Neutrophil (primary cell): Measurements from ENCODE around the gene RPS6KA2.

ENCODE experiments used
- H3K27ac ChIP-seq: fragments of 200-600 bp; sonication (generic); 2 replicates; pipeline ENCODE4 v1.5.1; 2016; ENCODE audit warnings: mild to moderate bottlenecking, moderate library complexity
- H3K27me3 ChIP-seq: fragments of 200-600 bp; sonication (generic); 2 replicates; pipeline ENCODE4 v1.6.0; 2016; ENCODE audit warnings: mild to moderate bottlenecking
- H3K36me3 ChIP-seq: fragments of 200-600 bp; sonication (generic); 2 replicates; pipeline ENCODE4 v1.5.1; 2017
- H3K4me1 ChIP-seq, 2 experiments: fragments of 200-600 bp in 1 of 2; sonication (generic) in 1 of 2; 1 replicate in 1 of 2; 2 replicates in 1 of 2; pipeline versions ENCODE4 v1.5.1 to v1.6.1; 2013 to 2016; ENCODE audit warnings: low read depth in 1 of 2, low read length in 1 of 2, mild to moderate bottlenecking in 1 of 2, moderate library complexity in 1 of 2; ENCODE audit not compliant: control insufficient read depth in 1 of 2, insufficient read depth in 1 of 2
- H3K4me3 ChIP-seq, 2 experiments: fragments of 200-600 bp in 1 of 2; sonication (generic) in 1 of 2; 1 replicate in 1 of 2; 2 replicates in 1 of 2; pipeline ENCODE4 v1.5.1; 2013 to 2016; ENCODE audit warnings: low read depth in 1 of 2, low read length in 1 of 2, mild to moderate bottlenecking in 1 of 2, moderate library complexity in 1 of 2
- H3K9me3 ChIP-seq: fragments of 200-600 bp; sonication (generic); 2 replicates; pipeline ENCODE4 v1.5.1; 2016
- CTCF ChIP-seq: fragments of 200-600 bp; sonication (generic); IDR thresholded peaks from 2 replicates; pipeline ENCODE4 v1.5.1; 2016; ENCODE audit warnings: antibody characterized with exemption

Gene RPS6KA2

GRCh38 chr6:166552600-166552999 is 74.5 kb downstream of the RPS6KA2 start:
- no peak overlapping the region for H3K27ac ChIP-seq

DNA sequence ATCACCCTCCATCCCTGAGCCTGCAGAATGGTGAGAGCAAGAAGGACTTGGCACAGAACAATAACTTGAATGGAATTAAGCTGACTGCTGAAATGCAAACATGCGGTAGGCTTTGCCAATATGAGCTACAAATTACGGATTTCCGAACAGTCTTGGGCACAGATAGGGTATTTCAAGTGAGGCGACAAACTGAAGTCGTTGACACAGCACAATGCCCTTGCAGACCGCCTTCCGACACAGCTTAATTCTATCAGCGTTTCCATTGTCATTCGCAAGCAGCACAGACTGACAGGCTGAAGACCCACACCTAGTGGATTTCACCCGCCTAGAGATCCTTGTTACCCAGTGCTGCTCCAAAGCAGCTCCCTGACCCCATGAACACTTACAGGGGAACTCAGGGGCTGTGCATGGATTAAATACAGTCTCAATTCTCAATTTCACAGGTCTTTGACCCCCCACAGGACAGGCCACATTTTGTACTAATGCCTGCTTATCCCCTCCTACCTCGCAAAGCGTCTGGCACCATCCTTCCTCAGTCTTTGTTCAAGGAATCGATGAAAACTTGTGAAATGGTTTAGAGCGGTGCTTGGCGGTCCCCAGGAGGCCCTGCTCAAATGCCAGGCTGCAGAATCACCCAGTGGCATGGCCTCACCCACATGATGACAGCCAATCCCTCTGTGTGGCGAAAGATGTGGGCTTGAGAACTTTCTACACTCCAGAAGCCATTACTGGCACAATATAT is 75.1 kb downstream of the RPS6KA2 start:
- H3K27ac ChIP-seq = no peak overlapping the region
- H3K36me3 ChIP-seq = no peaks in the 10 kb centered on the region
- no peak overlapping the region for H3K4me3 ChIP-seq
- no peaks in the 10 kb centered on the region for H3K9me3 ChIP-seq
- H3K4me1 ChIP-seq = peaks cover 0 to 3% of the 10 kb centered on the region in 2 experiments
- TF ChIP-seq CTCF = no peak
- no peaks in the 10 kb centered on the region for H3K27me3 ChIP-seq

More at GRCh38 chr6:166552600-166552999, 74.5 kb downstream of the RPS6KA2 start:
- Histone ChIP-seq H3K4me3 (no peak overlapping the region), H3K9me3 (no peaks in the 10 kb centered on the region), H3K4me1 (peaks cover 0 to 8% of the 10 kb centered on the region in 2 experiments), H3K36me3 (no peaks in the 10 kb centered on the region), H3K27me3 (no peaks in the 10 kb centered on the region)
- TF ChIP-seq CTCF = no peak

GRCh38 chr6:166546653-166547052 is 80.4 kb downstream of the RPS6KA2 start:
- Histone ChIP-seq H3K36me3 (peaks cover 9% of the 10 kb centered on the region), H3K4me1 (no peaks in the 10 kb centered on the region), H3K9me3 (no peaks in the 10 kb centered on the region), H3K27me3 (no peaks in the 10 kb centered on the region), H3K27ac (no peak overlapping the region), H3K4me3 (no peak overlapping the region)
- no peak for TF ChIP-seq CTCF

GRCh38 chr6:166545156-166546034 is 81.7 kb downstream of the RPS6KA2 start:
- H3K4me1 ChIP-seq = no peaks in the 10 kb centered on the region
- no peak overlapping the region for H3K27ac ChIP-seq
- TF ChIP-seq CTCF = no peak
- no peaks in the 10 kb centered on the region for H3K9me3 ChIP-seq
- H3K27me3 ChIP-seq = no peaks in the 10 kb centered on the region
- H3K4me3 ChIP-seq = no peak overlapping the region
- H3K36me3 ChIP-seq = peaks cover 9% of the 10 kb centered on the region

- H3K9me3 ChIP-seq = no peaks in the 10 kb centered on the region
- H3K36me3 ChIP-seq = peaks cover 9% of the 10 kb centered on the region
- H3K4me3 ChIP-seq = no peak overlapping the region
- no peak for TF ChIP-seq CTCF
- no peaks in the 10 kb centered on the region for H3K27me3 ChIP-seq
- H3K4me1 ChIP-seq = no peaks in the 10 kb centered on the region
- H3K27ac ChIP-seq = no peak overlapping the region
These were observed 82.8 kb downstream of the RPS6KA2 start for GRCh38 chr6:166544296-166544605.
